Bronchial epithelial cell (primary cell): ENCODE data around the gene HELLS. TPM values are rescaled to one million over a fixed set of nuclear protein-coding genes. Genes with fewer than 3 reads are reported as not detected.
A peak's percentile ranks its signal among the peaks of the same experiment; 100 is the strongest.
"Not testable (repeated sequence)": the region's sequence is repeated elsewhere in the genome, so short reads cannot be mapped to it uniquely, and the experiment has no call there.

ENCODE experiments used
- DNase-seq: peaks from one replicate; pipeline ENCODE4 v3.0.0-alpha.2; 2010; ENCODE audit warnings: low read depth
- FAIRE-seq: peaks from 2 replicates; lab custom pipeline; 2011; peaks lifted over from hg19 to GRCh38; lab: Jason Lieb, UNC
- H3K27me3 ChIP-seq: 2 replicates; pipeline ENCODE4 v1.5.1; 2011; ENCODE audit warnings: low read length; ENCODE audit not compliant: control insufficient read depth, insufficient read depth
- H3K36me3 ChIP-seq: 2 replicates; pipeline ENCODE4 v1.5.1; 2011; ENCODE audit warnings: low read length; ENCODE audit not compliant: control insufficient read depth, insufficient read depth
- H3K4me3 ChIP-seq: 2 replicates; pipeline ENCODE4 v1.5.1; 2011; ENCODE audit warnings: mild to moderate bottlenecking, low read depth, low read length, control low read depth
- total RNA-seq: library from RNA; depleted of rRNA; stranded (reverse); fragments of >200 nt; gene quantifications from 2 replicates; pipeline ENCODE4 v1.2.1, GENCODE V29; 2014
- TF ChIP-seq, protein P1 (sequence below): IDR thresholded peaks from 2 replicates; pipeline ENCODE4 v1.5.1; 2011; ENCODE audit warnings: mild to moderate bottlenecking, moderate library complexity, low read length, control low read depth, inconsistent platforms; ENCODE audit not compliant: insufficient read depth, severe bottlenecking

Gene HELLS
- total RNA-seq, 1 donor from 2014 or later, result 5.3 TPM

GRCh38 chr10:94524146-94524545, 21.4 kb upstream of the HELLS start:
- H3K36me3 ChIP-seq, result no peaks in the 10 kb centered on the region
- FAIRE-seq (no peak), DNase-seq (no peak)
- H3K4me3 ChIP-seq, result no peak overlapping the region
- H3K27me3 ChIP-seq, result no peaks in the 10 kb centered on the region
- TF ChIP-seq, protein P1, sequence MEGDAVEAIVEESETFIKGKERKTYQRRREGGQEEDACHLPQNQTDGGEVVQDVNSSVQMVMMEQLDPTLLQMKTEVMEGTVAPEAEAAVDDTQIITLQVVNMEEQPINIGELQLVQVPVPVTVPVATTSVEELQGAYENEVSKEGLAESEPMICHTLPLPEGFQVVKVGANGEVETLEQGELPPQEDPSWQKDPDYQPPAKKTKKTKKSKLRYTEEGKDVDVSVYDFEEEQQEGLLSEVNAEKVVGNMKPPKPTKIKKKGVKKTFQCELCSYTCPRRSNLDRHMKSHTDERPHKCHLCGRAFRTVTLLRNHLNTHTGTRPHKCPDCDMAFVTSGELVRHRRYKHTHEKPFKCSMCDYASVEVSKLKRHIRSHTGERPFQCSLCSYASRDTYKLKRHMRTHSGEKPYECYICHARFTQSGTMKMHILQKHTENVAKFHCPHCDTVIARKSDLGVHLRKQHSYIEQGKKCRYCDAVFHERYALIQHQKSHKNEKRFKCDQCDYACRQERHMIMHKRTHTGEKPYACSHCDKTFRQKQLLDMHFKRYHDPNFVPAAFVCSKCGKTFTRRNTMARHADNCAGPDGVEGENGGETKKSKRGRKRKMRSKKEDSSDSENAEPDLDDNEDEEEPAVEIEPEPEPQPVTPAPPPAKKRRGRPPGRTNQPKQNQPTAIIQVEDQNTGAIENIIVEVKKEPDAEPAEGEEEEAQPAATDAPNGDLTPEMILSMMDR, result no peak

DNA sequence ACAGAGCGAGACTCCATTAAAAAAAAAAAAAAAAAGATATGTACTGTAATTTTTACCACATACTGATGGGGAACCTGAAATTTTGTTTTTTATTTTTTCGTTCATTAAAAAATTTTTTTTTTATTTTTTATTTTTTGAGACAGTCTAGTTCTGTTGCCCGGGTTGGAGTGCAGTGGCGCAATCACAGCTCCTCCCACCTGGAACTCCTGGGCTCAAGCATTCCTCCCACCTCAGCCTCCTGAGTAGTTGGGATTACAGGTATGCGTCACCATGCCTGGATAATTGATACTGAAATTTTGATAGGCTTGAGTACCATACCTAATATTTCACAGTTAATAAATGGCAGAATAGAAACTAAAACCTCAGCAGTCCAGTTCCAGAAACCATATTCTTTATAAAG, 20.9 kb upstream of the HELLS start:
- FAIRE-seq, result no peak
- H3K36me3 ChIP-seq, result no peaks in the 10 kb centered on the region

DNA sequence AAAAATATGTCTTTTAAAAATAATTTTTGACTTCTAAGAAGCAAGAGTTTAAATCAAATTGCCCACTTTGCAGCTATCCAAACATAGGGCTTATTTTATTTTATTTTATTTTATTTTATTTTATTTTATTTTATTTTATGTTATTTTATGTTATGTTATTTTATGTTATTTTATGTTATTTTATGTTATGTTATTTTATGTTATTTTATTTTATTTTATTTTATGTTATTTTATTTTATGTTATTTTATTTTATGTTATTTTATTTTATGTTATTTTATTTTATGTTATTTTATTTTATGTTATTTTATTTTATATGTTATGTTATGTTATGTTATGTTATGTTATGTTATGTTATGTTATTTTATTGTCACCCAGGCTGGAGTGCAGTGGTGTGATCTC, 14.0 kb upstream of the HELLS start:
- not testable (repeated sequence) for FAIRE-seq, H3K4me3 ChIP-seq, H3K27me3 ChIP-seq, H3K36me3 ChIP-seq, DNase-seq

More for the DNA sequence above, 20.9 kb upstream of the HELLS start:
- Histone ChIP-seq H3K4me3 (no peak overlapping the region), H3K27me3 (no peaks in the 10 kb centered on the region)
- TF ChIP-seq, protein P1, result no peak
- DNase-seq, result no peak

DNA sequence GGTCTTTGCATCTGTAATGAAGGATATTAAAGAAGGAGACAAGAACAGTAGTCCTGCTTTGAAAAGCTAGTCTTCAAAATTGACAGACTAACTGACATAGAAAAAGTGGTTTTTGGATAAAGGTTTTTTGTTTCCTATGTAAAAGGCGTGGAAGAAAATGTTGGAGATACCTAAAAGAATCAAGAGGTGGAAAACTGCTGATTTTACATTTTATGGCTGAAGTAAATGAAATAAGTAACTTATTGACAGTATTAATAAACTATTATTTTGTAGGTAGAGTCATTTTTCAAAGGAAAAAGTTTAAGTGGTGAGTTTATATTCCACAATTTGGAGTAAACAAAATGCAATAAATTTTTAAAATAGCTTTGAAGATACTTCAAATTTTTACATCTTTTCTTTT, 12.6 kb upstream of the HELLS start:
- no peaks in the 10 kb centered on the region for H3K27me3 ChIP-seq
- H3K4me3 ChIP-seq, result no peak overlapping the region
- no peaks in the 10 kb centered on the region for H3K36me3 ChIP-seq
- no peak for DNase-seq
- FAIRE-seq, result no peak
- TF ChIP-seq, protein P1, result no peak

- H3K36me3 ChIP-seq, FAIRE-seq, DNase-seq, H3K4me3 ChIP-seq, H3K27me3 ChIP-seq: not testable (repeated sequence)
Observed at GRCh38 chr10:94542282-94542681, 3.3 kb upstream of the HELLS start.

DNA sequence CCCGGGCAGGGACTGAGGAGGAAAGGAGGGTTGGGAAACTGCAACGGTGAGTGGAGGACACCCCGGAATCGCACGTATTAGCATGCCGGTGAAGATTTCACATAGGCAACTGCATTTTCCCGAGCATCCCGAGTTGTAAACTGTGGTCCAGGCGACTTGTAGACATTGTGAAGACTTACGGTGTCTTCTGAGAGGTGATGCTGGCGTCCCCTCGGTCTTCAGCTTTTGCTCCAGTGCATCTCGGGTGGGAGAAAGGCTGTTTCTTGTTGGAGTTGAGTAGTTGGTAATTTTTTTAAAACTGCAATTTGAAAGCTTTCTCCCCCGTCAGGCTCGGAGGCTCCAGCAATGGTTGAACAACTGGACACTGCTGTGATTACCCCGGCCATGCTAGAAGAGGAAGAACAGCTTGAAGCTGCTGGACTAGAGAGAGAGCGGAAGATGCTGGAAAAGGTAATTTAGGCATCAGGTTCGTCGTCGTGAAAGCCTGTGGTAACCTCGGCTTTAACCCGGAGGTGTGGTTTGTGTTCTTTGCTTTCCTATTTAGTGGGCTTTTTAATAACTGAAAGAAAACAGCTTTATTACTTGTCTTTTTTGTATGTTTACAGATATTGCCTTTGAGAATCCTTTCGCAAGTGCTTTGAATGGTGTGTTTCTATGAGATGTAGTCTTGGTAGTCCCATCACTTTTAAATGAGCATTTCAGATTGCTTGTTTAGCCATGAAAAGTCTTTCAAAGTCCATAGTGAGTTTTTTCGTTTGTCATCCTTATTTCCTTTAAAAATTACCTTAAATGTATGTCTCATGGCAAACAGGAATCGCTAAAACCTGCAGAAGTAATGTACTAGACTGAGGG, 687 bp downstream of the HELLS start:
- FAIRE-seq (no peak), DNase-seq (peak; percentile 30)
- Histone ChIP-seq H3K36me3 (no peaks in the 10 kb centered on the region), H3K27me3 (no peaks in the 10 kb centered on the region), H3K4me3 (peak overlapping the region; percentile 64)
- TF ChIP-seq, protein P1, result no peak

- no peaks in the 10 kb centered on the region for H3K27me3 ChIP-seq
- H3K36me3 ChIP-seq, result no peaks in the 10 kb centered on the region
- DNase-seq, result peak; percentile 17
- TF ChIP-seq, protein P1, result no peak
- FAIRE-seq, result no peak
- H3K4me3 ChIP-seq, result no peak overlapping the region
Observed at GRCh38 chr10:94546901-94547185, 1.3 kb downstream of the HELLS start.
